22Rv1 (cell line): ENCODE data around the gene C4BPB.

Experiments
- ZFX ChIP-seq: fragments of 450-650 bp; IDR thresholded peaks from 2 replicates; pipeline ENCODE4 v1.6.1; 2017; ENCODE audit warnings: antibody characterized with exemption, borderline replicate concordance
- TF ChIP-seq, protein P1 (sequence below): fragments of 450-650 bp; IDR thresholded peaks from 2 replicates; pipeline ENCODE4 v1.5.1; 2017; ENCODE audit warnings: mild to moderate bottlenecking

DNA sequence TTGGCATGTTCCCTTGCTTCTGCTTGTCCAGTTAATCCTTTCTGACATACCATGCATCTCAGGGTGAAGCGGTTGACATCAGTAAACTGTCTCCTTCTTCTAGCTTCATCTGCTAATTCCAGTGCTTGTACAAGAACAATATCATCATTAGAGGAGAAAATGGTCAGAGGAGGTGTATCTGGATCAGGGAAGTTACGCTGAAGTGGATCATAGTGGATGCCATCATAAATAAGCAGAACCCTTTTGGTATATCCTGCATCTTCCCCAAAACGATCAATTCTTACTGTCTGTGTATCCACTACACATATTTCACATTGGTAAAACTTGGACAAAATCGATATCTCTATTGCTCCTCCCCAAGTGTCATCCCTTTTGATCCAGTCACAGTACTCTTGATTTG is 39.6 kb upstream of the C4BPB start:
- TF ChIP-seq, protein P1, sequence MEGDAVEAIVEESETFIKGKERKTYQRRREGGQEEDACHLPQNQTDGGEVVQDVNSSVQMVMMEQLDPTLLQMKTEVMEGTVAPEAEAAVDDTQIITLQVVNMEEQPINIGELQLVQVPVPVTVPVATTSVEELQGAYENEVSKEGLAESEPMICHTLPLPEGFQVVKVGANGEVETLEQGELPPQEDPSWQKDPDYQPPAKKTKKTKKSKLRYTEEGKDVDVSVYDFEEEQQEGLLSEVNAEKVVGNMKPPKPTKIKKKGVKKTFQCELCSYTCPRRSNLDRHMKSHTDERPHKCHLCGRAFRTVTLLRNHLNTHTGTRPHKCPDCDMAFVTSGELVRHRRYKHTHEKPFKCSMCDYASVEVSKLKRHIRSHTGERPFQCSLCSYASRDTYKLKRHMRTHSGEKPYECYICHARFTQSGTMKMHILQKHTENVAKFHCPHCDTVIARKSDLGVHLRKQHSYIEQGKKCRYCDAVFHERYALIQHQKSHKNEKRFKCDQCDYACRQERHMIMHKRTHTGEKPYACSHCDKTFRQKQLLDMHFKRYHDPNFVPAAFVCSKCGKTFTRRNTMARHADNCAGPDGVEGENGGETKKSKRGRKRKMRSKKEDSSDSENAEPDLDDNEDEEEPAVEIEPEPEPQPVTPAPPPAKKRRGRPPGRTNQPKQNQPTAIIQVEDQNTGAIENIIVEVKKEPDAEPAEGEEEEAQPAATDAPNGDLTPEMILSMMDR, result no peak
- no peak for TF ChIP-seq ZFX
